Measurements from ENCODE around the gene TPRG1L. TPM values are rescaled to one million over a fixed set of nuclear protein-coding genes. Genes with fewer than 3 reads are reported as not detected.

The TPRG1L gene
- total and polyA plus RNA-seq, 2 experiments from 2014 or later = 6.2 to 20.3 TPM

DNA sequence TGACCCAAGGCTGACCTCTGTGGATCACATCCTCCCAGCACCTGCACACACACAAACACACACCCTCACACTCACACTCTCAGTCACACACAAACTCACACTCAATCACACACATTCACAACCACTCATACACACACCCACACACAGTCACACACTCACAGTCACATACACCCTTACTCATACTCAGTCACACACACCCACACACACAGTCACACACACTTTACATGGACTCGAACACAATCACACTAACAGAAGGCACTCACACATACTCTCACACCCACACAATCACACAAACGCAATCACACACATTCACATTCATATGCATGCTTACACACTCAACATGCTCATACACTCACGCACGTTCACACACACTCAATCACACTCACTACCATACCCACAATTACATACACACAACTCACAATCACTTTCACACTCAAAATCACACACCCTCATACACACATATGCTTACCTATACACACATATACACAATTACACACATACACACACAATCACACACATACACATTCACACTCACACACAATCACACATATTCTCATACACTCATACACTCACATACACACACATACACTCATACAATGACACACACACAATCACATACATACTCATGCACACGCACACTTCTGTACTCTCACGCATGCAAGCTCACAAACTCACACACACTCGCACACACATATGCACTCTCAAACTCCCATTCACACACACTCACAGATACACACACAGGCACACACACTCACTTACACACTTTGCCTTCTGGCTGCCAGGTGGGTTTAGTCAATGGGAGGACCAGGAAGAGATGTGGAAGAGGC lies 19.6 kb upstream of the TPRG1L start:
- TF ChIP-seq EZH2 (IDR thresholded peaks at IDR 0.05; ENCODE audit: low read depth, unreplicated experiment) = no peak
- no peak for TF ChIP-seq STAT1 (IDR thresholded peaks at IDR 0.05; ENCODE audit: unreplicated experiment)
- TF ChIP-seq JUNB (IDR thresholded peaks at IDR 0.05; ENCODE audit: unreplicated experiment) = no peak
- TF ChIP-seq NANOG (IDR thresholded peaks at IDR 0.05; ENCODE audit: borderline replicate concordance) = no peak
- TF ChIP-seq, protein P1, sequence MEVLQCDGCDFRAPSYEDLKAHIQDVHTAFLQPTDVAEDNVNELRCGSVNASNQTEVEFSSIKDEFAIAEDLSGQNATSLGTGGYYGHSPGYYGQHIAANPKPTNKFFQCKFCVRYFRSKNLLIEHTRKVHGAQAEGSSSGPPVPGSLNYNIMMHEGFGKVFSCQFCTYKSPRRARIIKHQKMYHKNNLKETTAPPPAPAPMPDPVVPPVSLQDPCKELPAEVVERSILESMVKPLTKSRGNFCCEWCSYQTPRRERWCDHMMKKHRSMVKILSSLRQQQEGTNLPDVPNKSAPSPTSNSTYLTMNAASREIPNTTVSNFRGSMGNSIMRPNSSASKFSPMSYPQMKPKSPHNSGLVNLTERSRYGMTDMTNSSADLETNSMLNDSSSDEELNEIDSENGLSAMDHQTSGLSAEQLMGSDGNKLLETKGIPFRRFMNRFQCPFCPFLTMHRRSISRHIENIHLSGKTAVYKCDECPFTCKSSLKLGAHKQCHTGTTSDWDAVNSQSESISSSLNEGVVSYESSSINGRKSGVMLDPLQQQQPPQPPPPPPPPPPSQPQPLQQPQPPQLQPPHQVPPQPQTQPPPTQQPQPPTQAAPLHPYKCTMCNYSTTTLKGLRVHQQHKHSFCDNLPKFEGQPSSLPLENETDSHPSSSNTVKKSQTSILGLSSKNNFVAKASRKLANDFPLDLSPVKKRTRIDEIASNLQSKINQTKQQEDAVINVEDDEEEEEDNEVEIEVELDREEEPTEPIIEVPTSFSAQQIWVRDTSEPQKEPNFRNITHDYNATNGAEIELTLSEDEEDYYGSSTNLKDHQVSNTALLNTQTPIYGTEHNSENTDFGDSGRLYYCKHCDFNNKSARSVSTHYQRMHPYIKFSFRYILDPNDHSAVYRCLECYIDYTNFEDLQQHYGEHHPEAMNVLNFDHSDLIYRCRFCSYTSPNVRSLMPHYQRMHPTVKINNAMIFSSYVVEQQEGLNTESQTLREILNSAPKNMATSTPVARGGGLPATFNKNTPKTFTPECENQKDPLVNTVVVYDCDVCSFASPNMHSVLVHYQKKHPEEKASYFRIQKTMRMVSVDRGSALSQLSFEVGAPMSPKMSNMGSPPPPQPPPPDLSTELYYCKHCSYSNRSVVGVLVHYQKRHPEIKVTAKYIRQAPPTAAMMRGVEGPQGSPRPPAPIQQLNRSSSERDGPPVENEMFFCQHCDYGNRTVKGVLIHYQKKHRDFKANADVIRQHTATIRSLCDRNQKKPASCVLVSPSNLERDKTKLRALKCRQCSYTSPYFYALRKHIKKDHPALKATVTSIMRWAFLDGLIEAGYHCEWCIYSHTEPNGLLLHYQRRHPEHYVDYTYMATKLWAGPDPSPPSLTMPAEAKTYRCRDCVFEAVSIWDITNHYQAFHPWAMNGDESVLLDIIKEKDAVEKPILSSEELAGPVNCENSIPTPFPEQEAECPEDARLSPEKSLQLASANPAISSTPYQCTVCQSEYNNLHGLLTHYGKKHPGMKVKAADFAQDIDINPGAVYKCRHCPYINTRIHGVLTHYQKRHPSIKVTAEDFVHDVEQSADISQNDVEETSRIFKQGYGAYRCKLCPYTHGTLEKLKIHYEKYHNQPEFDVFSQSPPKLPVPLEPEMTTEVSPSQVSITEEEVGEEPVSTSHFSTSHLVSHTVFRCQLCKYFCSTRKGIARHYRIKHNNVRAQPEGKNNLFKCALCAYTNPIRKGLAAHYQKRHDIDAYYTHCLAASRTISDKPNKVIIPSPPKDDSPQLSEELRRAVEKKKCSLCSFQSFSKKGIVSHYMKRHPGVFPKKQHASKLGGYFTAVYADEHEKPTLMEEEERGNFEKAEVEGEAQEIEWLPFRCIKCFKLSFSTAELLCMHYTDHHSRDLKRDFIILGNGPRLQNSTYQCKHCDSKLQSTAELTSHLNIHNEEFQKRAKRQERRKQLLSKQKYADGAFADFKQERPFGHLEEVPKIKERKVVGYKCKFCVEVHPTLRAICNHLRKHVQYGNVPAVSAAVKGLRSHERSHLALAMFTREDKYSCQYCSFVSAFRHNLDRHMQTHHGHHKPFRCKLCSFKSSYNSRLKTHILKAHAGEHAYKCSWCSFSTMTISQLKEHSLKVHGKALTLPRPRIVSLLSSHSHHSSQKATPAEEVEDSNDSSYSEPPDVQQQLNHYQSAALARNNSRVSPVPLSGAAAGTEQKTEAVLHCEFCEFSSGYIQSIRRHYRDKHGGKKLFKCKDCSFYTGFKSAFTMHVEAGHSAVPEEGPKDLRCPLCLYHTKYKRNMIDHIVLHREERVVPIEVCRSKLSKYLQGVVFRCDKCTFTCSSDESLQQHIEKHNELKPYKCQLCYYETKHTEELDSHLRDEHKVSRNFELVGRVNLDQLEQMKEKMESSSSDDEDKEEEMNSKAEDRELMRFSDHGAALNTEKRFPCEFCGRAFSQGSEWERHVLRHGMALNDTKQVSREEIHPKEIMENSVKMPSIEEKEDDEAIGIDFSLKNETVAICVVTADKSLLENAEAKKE (CRISPR knock-in tag; IDR thresholded peaks at IDR 0.05) = no peak
- no peak for TF ChIP-seq POLR2AphosphoS5 (IDR thresholded peaks at IDR 0.05; ENCODE audit: low read depth)
- TF ChIP-seq, protein P2, sequence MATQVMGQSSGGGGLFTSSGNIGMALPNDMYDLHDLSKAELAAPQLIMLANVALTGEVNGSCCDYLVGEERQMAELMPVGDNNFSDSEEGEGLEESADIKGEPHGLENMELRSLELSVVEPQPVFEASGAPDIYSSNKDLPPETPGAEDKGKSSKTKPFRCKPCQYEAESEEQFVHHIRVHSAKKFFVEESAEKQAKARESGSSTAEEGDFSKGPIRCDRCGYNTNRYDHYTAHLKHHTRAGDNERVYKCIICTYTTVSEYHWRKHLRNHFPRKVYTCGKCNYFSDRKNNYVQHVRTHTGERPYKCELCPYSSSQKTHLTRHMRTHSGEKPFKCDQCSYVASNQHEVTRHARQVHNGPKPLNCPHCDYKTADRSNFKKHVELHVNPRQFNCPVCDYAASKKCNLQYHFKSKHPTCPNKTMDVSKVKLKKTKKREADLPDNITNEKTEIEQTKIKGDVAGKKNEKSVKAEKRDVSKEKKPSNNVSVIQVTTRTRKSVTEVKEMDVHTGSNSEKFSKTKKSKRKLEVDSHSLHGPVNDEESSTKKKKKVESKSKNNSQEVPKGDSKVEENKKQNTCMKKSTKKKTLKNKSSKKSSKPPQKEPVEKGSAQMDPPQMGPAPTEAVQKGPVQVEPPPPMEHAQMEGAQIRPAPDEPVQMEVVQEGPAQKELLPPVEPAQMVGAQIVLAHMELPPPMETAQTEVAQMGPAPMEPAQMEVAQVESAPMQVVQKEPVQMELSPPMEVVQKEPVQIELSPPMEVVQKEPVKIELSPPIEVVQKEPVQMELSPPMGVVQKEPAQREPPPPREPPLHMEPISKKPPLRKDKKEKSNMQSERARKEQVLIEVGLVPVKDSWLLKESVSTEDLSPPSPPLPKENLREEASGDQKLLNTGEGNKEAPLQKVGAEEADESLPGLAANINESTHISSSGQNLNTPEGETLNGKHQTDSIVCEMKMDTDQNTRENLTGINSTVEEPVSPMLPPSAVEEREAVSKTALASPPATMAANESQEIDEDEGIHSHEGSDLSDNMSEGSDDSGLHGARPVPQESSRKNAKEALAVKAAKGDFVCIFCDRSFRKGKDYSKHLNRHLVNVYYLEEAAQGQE (IDR thresholded peaks at IDR 0.05; ENCODE audit: unreplicated experiment) = no peak
- TF ChIP-seq ZNF114 (CRISPR knock-in tag; IDR thresholded peaks at IDR 0.05) = no peak
- TF ChIP-seq, protein P3, sequence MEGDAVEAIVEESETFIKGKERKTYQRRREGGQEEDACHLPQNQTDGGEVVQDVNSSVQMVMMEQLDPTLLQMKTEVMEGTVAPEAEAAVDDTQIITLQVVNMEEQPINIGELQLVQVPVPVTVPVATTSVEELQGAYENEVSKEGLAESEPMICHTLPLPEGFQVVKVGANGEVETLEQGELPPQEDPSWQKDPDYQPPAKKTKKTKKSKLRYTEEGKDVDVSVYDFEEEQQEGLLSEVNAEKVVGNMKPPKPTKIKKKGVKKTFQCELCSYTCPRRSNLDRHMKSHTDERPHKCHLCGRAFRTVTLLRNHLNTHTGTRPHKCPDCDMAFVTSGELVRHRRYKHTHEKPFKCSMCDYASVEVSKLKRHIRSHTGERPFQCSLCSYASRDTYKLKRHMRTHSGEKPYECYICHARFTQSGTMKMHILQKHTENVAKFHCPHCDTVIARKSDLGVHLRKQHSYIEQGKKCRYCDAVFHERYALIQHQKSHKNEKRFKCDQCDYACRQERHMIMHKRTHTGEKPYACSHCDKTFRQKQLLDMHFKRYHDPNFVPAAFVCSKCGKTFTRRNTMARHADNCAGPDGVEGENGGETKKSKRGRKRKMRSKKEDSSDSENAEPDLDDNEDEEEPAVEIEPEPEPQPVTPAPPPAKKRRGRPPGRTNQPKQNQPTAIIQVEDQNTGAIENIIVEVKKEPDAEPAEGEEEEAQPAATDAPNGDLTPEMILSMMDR (conservative IDR thresholded peaks at IDR 0.05; ENCODE audit: low read depth in 2 of 2) = no peak
- TF ChIP-seq, protein P4, sequence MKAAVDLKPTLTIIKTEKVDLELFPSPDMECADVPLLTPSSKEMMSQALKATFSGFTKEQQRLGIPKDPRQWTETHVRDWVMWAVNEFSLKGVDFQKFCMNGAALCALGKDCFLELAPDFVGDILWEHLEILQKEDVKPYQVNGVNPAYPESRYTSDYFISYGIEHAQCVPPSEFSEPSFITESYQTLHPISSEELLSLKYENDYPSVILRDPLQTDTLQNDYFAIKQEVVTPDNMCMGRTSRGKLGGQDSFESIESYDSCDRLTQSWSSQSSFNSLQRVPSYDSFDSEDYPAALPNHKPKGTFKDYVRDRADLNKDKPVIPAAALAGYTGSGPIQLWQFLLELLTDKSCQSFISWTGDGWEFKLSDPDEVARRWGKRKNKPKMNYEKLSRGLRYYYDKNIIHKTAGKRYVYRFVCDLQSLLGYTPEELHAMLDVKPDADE (IDR thresholded peaks at IDR 0.05) = no peak

More for the DNA sequence above, 19.6 kb upstream of the TPRG1L start:
- Mint-ChIP-seq H3K4me3 (no peak overlapping the region), H3K4me1 (peaks cover 8% of the 10 kb centered on the region; the same call in 2 of the 3 replicates), H3K27me3 (ENCODE audit: insufficient read depth, low read depth, poor library complexity) (peaks cover 4% of the 10 kb centered on the region), H3K27ac (no peak overlapping the region), H3K9me3 (no peaks in the 10 kb centered on the region), H3K36me3 (ENCODE audit: low read depth) (no peaks in the 10 kb centered on the region; the same call in 2 of the 3 replicates)
- ATAC-seq (no peak), DNase-seq (ENCODE audit: low spot score) (no peak)
- H3F3A ChIP-seq (replicated peaks; ENCODE audit: low read depth) = no peaks in the 10 kb centered on the region
- no peaks in the 10 kb centered on the region; the same call in 1 of the 2 replicates for H4K20me1 ChIP-seq (replicated peaks; ENCODE audit: insufficient read depth)
- H3K4me3 ChIP-seq = no peak overlapping the region
- no peaks in the 10 kb centered on the region; the same call in 1 of the 2 replicates for H3K4me1 ChIP-seq (ENCODE audit: insufficient read depth)
- no peak overlapping the region for H3K4me2 ChIP-seq
- H3K36me3 ChIP-seq (ENCODE audit: insufficient read depth) = no peaks in the 10 kb centered on the region
- no peak overlapping the region for H2AFZ ChIP-seq
- no peaks in the 10 kb centered on the region for H3K27me3 ChIP-seq (ENCODE audit: insufficient read depth)
- H3K9me2 ChIP-seq (ENCODE audit: insufficient read depth) = no peaks in the 10 kb centered on the region
- H3K79me2 ChIP-seq (replicated peaks; ENCODE audit: insufficient read depth) = 0 out of 2 replicates have a peak, but pooled peaks cover 15% of the 10 kb centered on the region
- H3K27ac ChIP-seq (ENCODE audit: low read depth) = no peak overlapping the region
